ENCODE measurements around the gene TRMT10C.
"Not testable (repeated sequence)": the region's sequence is repeated elsewhere in the genome, so short reads cannot be mapped to it uniquely, and the experiment has no call there.

The TRMT10C gene

DNA sequence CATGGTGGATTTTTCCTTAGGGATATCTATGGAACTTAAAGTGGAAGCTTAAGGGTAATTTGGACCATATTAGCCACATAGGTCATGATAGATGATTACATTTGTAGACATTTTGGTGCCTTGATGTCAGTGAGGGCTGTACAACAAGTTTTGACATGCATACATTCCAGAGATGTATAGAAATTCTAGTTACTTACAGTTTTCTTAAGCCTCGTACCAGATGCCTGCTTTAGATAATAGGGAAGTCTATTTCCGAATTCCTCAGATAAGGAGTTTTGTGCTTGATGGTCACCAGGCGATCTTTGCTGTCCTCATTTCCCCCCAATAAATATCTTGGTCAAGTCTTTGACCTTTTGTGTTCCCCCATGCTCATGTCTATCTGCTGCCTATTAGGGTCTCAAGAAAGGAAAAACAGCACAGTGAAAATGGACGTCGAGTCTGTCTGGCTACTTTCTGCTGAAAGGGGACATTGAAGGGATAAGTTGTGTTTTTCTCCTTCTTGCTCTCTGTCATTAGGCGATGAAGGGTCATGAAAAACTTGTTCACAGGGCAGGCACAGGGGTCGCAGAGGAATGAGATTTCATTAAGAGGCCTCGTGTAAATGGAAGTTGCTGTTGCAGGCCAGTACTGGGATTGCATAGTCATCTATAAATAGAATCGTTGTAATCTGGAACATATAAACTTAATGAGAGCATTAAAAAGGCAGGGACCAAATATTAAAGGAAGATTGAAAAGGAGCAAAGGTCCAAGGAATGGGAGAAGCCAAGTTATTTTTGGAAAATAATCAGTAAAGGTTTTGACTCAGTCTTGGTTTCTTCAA is 28.7 kb upstream of the TRMT10C start:
- Histone ChIP-seq H3K4me3 (ENCODE audit: low read length) (no peak overlapping the region), H3K27ac (ENCODE audit: low read length) (no peak overlapping the region), H4K20me1 (ENCODE audit: insufficient read depth, low read length) (no peaks in the 10 kb centered on the region)

DNA sequence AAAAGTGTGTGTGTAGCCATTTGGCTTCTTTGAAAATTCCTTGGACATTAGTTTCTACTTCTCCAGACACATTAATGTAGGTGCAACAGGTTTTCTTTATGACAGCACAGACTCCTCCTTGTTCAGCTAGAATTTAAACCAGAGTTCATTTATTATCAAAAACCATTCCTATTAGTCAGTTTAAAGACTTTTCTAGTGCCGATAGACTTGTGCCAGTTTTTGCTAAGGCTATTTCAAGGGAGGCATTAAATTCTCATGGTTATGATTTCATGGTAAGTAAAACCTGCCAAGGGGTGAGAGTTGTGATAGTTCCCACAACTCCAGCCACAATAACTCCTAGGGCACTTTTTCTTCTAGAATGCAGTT is 28.1 kb upstream of the TRMT10C start:
- TF ChIP-seq, protein P1, sequence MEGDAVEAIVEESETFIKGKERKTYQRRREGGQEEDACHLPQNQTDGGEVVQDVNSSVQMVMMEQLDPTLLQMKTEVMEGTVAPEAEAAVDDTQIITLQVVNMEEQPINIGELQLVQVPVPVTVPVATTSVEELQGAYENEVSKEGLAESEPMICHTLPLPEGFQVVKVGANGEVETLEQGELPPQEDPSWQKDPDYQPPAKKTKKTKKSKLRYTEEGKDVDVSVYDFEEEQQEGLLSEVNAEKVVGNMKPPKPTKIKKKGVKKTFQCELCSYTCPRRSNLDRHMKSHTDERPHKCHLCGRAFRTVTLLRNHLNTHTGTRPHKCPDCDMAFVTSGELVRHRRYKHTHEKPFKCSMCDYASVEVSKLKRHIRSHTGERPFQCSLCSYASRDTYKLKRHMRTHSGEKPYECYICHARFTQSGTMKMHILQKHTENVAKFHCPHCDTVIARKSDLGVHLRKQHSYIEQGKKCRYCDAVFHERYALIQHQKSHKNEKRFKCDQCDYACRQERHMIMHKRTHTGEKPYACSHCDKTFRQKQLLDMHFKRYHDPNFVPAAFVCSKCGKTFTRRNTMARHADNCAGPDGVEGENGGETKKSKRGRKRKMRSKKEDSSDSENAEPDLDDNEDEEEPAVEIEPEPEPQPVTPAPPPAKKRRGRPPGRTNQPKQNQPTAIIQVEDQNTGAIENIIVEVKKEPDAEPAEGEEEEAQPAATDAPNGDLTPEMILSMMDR (IDR thresholded peaks at IDR 0.05; ENCODE audit: low read depth, low read length), result no peak
- TF ChIP-seq EZH2phosphoT487 (IDR thresholded peaks at IDR 0.05; ENCODE audit: low read depth), result no peak
- H3K9me3 ChIP-seq (ENCODE audit: insufficient read depth, low read length), result no peaks in the 10 kb centered on the region; the same call in 1 of the 2 replicates
- no peak overlapping the region for H3K27ac ChIP-seq (ENCODE audit: low read length)
- no peak overlapping the region for H3K9ac ChIP-seq (ENCODE audit: low read length)
- no peaks in the 10 kb centered on the region for H3K27me3 ChIP-seq (ENCODE audit: low read depth, low read length)
- no peaks in the 10 kb centered on the region for H3K4me1 ChIP-seq (ENCODE audit: low read length)
- H3K79me2 ChIP-seq (ENCODE audit: low read length), result no peaks in the 10 kb centered on the region
- no peak overlapping the region for H3K4me2 ChIP-seq (ENCODE audit: low read length)
- no peak overlapping the region for H2AFZ ChIP-seq (ENCODE audit: low read depth, low read length)
- no peak overlapping the region for H3K4me3 ChIP-seq (ENCODE audit: low read length)
- H3K36me3 ChIP-seq (replicated peaks; ENCODE audit: low read depth, low read length), result peaks cover 8% of the 10 kb centered on the region
- H4K20me1 ChIP-seq (ENCODE audit: insufficient read depth, low read length), result no peaks in the 10 kb centered on the region

More for the DNA sequence above, 28.7 kb upstream of the TRMT10C start:
- no peaks in the 10 kb centered on the region for H3K4me1 ChIP-seq (ENCODE audit: low read length)
- no peak for TF ChIP-seq EZH2phosphoT487 (IDR thresholded peaks at IDR 0.05; ENCODE audit: low read depth)
- TF ChIP-seq, protein P1 (IDR thresholded peaks at IDR 0.05; ENCODE audit: low read depth, low read length), result no peak
- H2AFZ ChIP-seq (ENCODE audit: low read depth, low read length), result no peak overlapping the region
- H3K9me3 ChIP-seq (ENCODE audit: insufficient read depth, low read length), result no peaks in the 10 kb centered on the region; the same call in 1 of the 2 replicates
- no peaks in the 10 kb centered on the region for H3K27me3 ChIP-seq (ENCODE audit: low read depth, low read length)
- H3K4me2 ChIP-seq (ENCODE audit: low read length), result no peak overlapping the region
- H3K79me2 ChIP-seq (ENCODE audit: low read length), result no peaks in the 10 kb centered on the region
- no peak overlapping the region for H3K9ac ChIP-seq (ENCODE audit: low read length)
- H3K36me3 ChIP-seq (replicated peaks; ENCODE audit: low read depth, low read length), result peaks cover 8% of the 10 kb centered on the region

DNA sequence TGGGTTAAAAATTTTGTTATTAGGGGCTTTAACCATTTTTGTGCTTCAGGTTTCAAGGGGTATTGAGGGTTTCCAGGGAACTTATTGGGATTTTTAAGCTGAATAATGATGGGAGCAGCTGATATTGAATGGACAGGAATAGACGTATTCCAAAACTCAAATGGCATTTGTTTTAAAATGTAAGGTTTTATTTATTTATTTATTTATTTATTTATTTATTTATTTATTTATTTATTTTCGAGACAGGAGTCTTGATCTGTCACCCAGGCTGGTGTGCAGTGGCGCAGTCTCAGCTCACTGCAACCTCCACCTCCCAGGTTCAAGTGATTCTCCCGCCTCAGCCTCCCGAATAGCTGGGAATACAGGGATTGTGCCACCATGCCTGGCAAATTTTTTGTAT is 26.4 kb upstream of the TRMT10C start:
- Histone ChIP-seq H4K20me1 (ENCODE audit: insufficient read depth, low read length) (no peaks in the 10 kb centered on the region), H3K4me2 (ENCODE audit: low read length) (no peak overlapping the region), H3K9me3 (ENCODE audit: insufficient read depth, low read length) (no peaks in the 10 kb centered on the region; the same call in 1 of the 2 replicates), H3K36me3 (replicated peaks; ENCODE audit: low read depth, low read length) (peaks cover 2% of the 10 kb centered on the region), H3K9ac (ENCODE audit: low read length) (no peak overlapping the region), H2AFZ (ENCODE audit: low read depth, low read length) (no peak overlapping the region), H3K4me3 (ENCODE audit: low read length) (no peak overlapping the region), H3K4me1 (ENCODE audit: low read length) (no peaks in the 10 kb centered on the region), H3K27ac (ENCODE audit: low read length) (no peak overlapping the region), H3K79me2 (ENCODE audit: low read length) (no peaks in the 10 kb centered on the region), H3K27me3 (ENCODE audit: low read depth, low read length) (no peaks in the 10 kb centered on the region)
- TF ChIP-seq, protein P1 (IDR thresholded peaks at IDR 0.05; ENCODE audit: low read depth, low read length), result no peak
- no peak for TF ChIP-seq EZH2phosphoT487 (IDR thresholded peaks at IDR 0.05; ENCODE audit: low read depth)

DNA sequence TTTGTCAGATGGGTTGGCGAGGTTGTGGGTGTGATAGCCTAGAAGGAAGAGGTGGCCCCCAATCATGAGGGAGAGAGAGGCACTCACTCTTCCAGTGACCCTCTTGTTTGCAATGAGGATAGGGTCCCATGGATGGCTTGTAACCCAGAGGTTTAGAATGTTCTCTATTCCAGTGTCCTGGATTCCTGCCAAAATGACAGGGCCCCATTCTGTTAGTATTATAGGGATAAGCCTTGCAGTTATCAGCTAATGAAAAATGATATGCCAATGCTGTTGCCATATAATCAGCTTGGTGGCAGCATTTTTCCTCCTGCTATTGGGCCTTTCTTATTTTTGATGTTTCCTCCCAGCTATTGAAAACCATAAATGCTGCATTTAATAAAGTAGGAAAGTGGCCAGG is 25.4 kb upstream of the TRMT10C start:
- Histone ChIP-seq H3K4me1 (ENCODE audit: low read length) (no peaks in the 10 kb centered on the region), H4K20me1 (ENCODE audit: insufficient read depth, low read length) (no peaks in the 10 kb centered on the region), H3K27me3 (ENCODE audit: low read depth, low read length) (no peaks in the 10 kb centered on the region), H3K9me3 (ENCODE audit: insufficient read depth, low read length) (no peaks in the 10 kb centered on the region), H3K9ac (ENCODE audit: low read length) (no peak overlapping the region), H2AFZ (ENCODE audit: low read depth, low read length) (no peak overlapping the region), H3K79me2 (ENCODE audit: low read length) (no peaks in the 10 kb centered on the region), H3K4me3 (ENCODE audit: low read length) (no peak overlapping the region), H3K36me3 (replicated peaks; ENCODE audit: low read depth, low read length) (no peaks in the 10 kb centered on the region), H3K4me2 (ENCODE audit: low read length) (no peak overlapping the region), H3K27ac (ENCODE audit: low read length) (no peak overlapping the region)
- no peak for TF ChIP-seq EZH2phosphoT487 (IDR thresholded peaks at IDR 0.05; ENCODE audit: low read depth)
- TF ChIP-seq, protein P1 (IDR thresholded peaks at IDR 0.05; ENCODE audit: low read depth, low read length), result no peak

DNA sequence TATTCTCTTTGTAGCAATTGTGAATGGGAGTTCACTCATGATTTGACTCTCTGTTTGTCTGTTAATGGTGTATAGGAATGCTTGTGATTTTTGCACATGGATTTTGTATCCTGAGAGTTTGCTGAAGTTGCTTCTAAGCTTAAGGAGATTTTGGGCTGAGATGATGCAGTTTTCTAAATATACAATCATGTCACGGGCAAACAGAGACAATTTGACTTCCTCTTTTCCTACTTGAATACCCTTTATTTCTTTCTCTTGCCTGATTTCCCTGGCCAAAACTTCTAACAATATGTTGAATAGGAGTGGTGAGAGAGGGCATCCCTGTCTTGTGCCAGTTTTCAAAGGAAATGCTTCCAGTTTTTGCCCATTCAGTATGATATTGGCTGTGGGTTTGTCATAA is 24.7 kb upstream of the TRMT10C start:
- H3K36me3 ChIP-seq (replicated peaks; ENCODE audit: low read depth, low read length); H3K9ac ChIP-seq (ENCODE audit: low read length); H3K9me3 ChIP-seq (ENCODE audit: insufficient read depth, low read length); H3K4me2 ChIP-seq (ENCODE audit: low read length); H3K4me3 ChIP-seq (ENCODE audit: low read length); H4K20me1 ChIP-seq (ENCODE audit: insufficient read depth, low read length); H2AFZ ChIP-seq (ENCODE audit: low read depth, low read length); H3K27ac ChIP-seq (ENCODE audit: low read length); H3K27me3 ChIP-seq (ENCODE audit: low read depth, low read length); H3K4me1 ChIP-seq (ENCODE audit: low read length); H3K79me2 ChIP-seq (ENCODE audit: low read length): not testable (repeated sequence)

All from OCI-LY3 (cell line).